ENCODE data around the gene SEPTIN6. TPM values are rescaled to one million over a fixed set of nuclear protein-coding genes. Genes with fewer than 3 reads are reported as not detected.

Gene SEPTIN6
- polyA plus RNA-seq, 1 of the 3 experiments (the other 2 are of a cell fraction), result 33.1 TPM

DNA sequence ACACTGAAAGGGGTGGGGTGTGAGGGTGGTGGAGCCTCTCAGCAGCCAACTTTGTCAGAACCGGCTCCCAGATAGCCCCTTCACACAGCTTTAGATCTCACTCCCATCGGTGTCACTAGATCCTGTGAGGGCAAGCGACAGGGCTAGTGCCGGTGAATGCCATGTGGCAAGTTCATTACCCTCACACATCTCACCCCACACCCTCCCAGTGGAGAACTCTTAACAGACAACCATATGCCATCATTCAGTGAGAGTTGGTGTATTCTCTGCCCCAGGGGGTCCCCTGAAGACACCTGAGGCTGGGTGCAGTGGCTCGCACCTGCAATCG is 15.3 kb downstream of the SEPTIN6 start:
- POLR2A ChIA-PET, result no interaction called here
- no peaks in the 10 kb centered on the region for H3F3A ChIP-seq (replicated peaks; ENCODE audit: insufficient read depth)
- no peak overlapping the region for H2AFZ ChIP-seq (ENCODE audit: low read depth)
- no peaks in the 10 kb centered on the region for H3K9me3 ChIP-seq
- H3K9ac ChIP-seq, result no peak overlapping the region
- peaks cover 6% of the 10 kb centered on the region; the same call in 1 of the 2 replicates for H3K27me3 ChIP-seq (ENCODE audit: insufficient read depth)
- no peaks in the 10 kb centered on the region for H3K36me3 ChIP-seq (replicated peaks in 1 of 2; ENCODE audit: control insufficient read depth in 1 of 2, insufficient read depth in 2 of 2, low read length in 1 of 2)
- peaks cover 5 to 23% of the 10 kb centered on the region in 2 experiments; a peak in 1 of 4 replicates for H3K4me1 ChIP-seq (ENCODE audit: control insufficient read depth in 1 of 2, insufficient read depth in 2 of 2, low read depth in 1 of 2, low read length in 1 of 2)
- DNase-seq, result no peak
- H3K27ac ChIP-seq (ENCODE audit: low read depth in 2 of 2, low read length in 1 of 2), result no peak overlapping the region
- CTCF ChIA-PET, result interaction anchor here (2.0 kb wide), 1 partner anchor 52 kb away, joined by 5 read pairs; no protein-coding TSS in a partner anchor
- H4K20me1 ChIP-seq (ENCODE audit: insufficient read depth), result no peaks in the 10 kb centered on the region
- no peaks in the 10 kb centered on the region for H3K79me2 ChIP-seq (ENCODE audit: insufficient read depth)
- no peak overlapping the region for H3K4me3 ChIP-seq (ENCODE audit: low read depth in 2 of 2, low read length in 1 of 2)
- H3K9me2 ChIP-seq, result no peaks in the 10 kb centered on the region
- WGBS (ENCODE audit: low lambda C conversion rate), result 59% methylated on average over 4 of the region's 6 CpGs
- TF ChIP-seq, protein P1, sequence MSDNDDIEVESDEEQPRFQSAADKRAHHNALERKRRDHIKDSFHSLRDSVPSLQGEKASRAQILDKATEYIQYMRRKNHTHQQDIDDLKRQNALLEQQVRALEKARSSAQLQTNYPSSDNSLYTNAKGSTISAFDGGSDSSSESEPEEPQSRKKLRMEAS (IDR thresholded peaks at IDR 0.05; ENCODE audit: low read depth), result no peak
- TF ChIP-seq EP300 (IDR thresholded peaks at IDR 0.05; ENCODE audit: borderline replicate concordance in 1 of 2, low read depth in 1 of 2, low read length in 1 of 2), result no peak
- TF ChIP-seq FOXM1 (IDR thresholded peaks at IDR 0.05; ENCODE audit: low read depth), result no peak
- no peak for TF ChIP-seq MEF2A (IDR thresholded peaks at IDR 0.05; ENCODE audit: borderline replicate concordance, low read depth)
- no peak for TF ChIP-seq TCF12 (IDR thresholded peaks at IDR 0.05)
- TF ChIP-seq RXRA (IDR thresholded peaks at IDR 0.05; ENCODE audit: borderline replicate concordance, low read depth), result no peak
- no peak overlapping the region for H3K4me2 ChIP-seq

DNA sequence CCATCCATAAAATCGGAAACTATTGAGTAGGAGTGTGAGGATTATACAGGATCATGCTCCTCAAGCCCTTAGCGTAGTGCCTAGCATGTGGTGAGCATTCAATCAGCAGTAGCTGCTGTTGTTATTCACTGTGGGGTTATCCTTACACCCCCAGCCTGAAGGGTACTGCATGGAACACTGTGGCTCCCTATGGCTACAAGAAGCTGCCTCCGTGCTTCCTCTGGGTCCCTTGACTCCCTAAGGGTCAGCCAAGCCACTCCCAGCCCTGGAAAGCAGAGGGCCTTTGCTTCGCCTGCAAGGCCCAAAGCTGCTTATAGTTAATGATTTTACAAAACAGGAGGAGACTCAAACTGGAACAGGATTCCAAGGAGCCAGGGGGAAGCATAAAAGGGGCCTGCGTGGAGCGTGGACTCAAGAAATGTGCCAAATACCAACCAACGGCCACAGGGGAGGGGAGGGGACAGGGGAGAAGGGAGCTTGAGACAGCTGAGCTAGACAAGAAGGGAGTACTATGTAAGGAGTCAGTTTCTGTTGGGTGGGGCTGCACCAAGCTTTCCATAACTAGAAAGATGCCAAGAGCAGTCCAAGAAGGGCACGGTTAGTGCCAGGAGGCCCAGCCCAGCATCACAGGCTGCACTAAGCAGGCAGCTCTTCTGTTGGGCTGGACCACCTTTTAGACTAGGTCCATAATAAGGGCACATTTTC is 15.9 kb downstream of the SEPTIN6 start:
- Histone ChIP-seq H3K27ac (ENCODE audit: low read depth in 2 of 2, low read length in 1 of 2) (no peak overlapping the region), H4K20me1 (ENCODE audit: insufficient read depth) (no peaks in the 10 kb centered on the region), H3K4me3 (ENCODE audit: low read depth in 2 of 2, low read length in 1 of 2) (no peak overlapping the region), H3K4me2 (no peak overlapping the region), H3K36me3 (replicated peaks in 1 of 2; ENCODE audit: control insufficient read depth in 1 of 2, insufficient read depth in 2 of 2, low read length in 1 of 2) (no peaks in the 10 kb centered on the region), H3K9me3 (no peaks in the 10 kb centered on the region), H3F3A (replicated peaks; ENCODE audit: insufficient read depth) (no peaks in the 10 kb centered on the region), H3K27me3 (ENCODE audit: insufficient read depth) (peaks cover 6% of the 10 kb centered on the region; the same call in 1 of the 2 replicates), H2AFZ (ENCODE audit: low read depth) (no peak overlapping the region), H3K79me2 (ENCODE audit: insufficient read depth) (no peaks in the 10 kb centered on the region), H3K9ac (no peak overlapping the region), H3K4me1 (ENCODE audit: control insufficient read depth in 1 of 2, insufficient read depth in 2 of 2, low read depth in 1 of 2, low read length in 1 of 2) (peaks cover 5 to 26% of the 10 kb centered on the region in 2 experiments; a peak in 1 of 4 replicates), H3K9me2 (no peaks in the 10 kb centered on the region)
- 46% methylated on average over 6 of the region's 8 CpGs for WGBS (ENCODE audit: low lambda C conversion rate)
- DNase-seq, result no peak
- ChIA-PET CTCF (interaction anchor here (0.6 to 2.4 kb wide), 3 partner anchors 8 to 52 kb away, joined by 3 to 9 read pairs (median 5); no protein-coding TSS in a partner anchor), POLR2A (interaction anchor here (0.6 kb wide), 1 partner anchor 58 kb away, joined by 5 read pairs; no protein-coding TSS in a partner anchor)
- TF ChIP-seq, protein P2, sequence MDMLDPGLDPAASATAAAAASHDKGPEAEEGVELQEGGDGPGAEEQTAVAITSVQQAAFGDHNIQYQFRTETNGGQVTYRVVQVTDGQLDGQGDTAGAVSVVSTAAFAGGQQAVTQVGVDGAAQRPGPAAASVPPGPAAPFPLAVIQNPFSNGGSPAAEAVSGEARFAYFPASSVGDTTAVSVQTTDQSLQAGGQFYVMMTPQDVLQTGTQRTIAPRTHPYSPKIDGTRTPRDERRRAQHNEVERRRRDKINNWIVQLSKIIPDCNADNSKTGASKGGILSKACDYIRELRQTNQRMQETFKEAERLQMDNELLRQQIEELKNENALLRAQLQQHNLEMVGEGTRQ (IDR thresholded peaks at IDR 0.05; ENCODE audit: borderline replicate concordance, low read depth, low read length), result no peak
- TF ChIP-seq RFX5 (IDR thresholded peaks at IDR 0.05; ENCODE audit: low read length) (no peak), RXRA (IDR thresholded peaks at IDR 0.05; ENCODE audit: borderline replicate concordance, low read depth) (no peak), FOXM1 (IDR thresholded peaks at IDR 0.05; ENCODE audit: low read depth) (no peak), NRF1 (IDR thresholded peaks at IDR 0.05; ENCODE audit: low read depth, low read length) (no peak), TEAD4 (IDR thresholded peaks at IDR 0.05; ENCODE audit: borderline replicate concordance, insufficient read depth) (no peak), GATA2 (CRISPR knock-in tag; IDR thresholded peaks at IDR 0.05) (no peak), SMC3 (IDR thresholded peaks at IDR 0.05; ENCODE audit: low read depth, low read length) (no peak), RCOR1 (IDR thresholded peaks at IDR 0.05; ENCODE audit: low read length) (no peak), EP300 (IDR thresholded peaks at IDR 0.05; ENCODE audit: borderline replicate concordance in 1 of 2, low read depth in 1 of 2, low read length in 1 of 2) (no peak), POLR2AphosphoS5 (IDR thresholded peaks at IDR 0.05; ENCODE audit: low read depth, low read length) (no peak), YY1 (IDR thresholded peaks at IDR 0.05; ENCODE audit: low read depth) (no peak)
- TF ChIP-seq, protein P3, sequence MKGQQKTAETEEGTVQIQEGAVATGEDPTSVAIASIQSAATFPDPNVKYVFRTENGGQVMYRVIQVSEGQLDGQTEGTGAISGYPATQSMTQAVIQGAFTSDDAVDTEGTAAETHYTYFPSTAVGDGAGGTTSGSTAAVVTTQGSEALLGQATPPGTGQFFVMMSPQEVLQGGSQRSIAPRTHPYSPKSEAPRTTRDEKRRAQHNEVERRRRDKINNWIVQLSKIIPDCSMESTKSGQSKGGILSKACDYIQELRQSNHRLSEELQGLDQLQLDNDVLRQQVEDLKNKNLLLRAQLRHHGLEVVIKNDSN (IDR thresholded peaks at IDR 0.05; ENCODE audit: borderline replicate concordance, low read depth), result no peak
- TF ChIP-seq, protein P4, sequence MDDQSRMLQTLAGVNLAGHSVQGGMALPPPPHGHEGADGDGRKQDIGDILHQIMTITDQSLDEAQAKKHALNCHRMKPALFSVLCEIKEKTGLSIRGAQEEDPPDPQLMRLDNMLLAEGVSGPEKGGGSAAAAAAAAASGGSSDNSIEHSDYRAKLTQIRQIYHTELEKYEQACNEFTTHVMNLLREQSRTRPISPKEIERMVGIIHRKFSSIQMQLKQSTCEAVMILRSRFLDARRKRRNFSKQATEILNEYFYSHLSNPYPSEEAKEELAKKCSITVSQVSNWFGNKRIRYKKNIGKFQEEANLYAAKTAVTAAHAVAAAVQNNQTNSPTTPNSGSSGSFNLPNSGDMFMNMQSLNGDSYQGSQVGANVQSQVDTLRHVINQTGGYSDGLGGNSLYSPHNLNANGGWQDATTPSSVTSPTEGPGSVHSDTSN (IDR thresholded peaks at IDR 0.05), result no peak
- TF ChIP-seq, protein P5, sequence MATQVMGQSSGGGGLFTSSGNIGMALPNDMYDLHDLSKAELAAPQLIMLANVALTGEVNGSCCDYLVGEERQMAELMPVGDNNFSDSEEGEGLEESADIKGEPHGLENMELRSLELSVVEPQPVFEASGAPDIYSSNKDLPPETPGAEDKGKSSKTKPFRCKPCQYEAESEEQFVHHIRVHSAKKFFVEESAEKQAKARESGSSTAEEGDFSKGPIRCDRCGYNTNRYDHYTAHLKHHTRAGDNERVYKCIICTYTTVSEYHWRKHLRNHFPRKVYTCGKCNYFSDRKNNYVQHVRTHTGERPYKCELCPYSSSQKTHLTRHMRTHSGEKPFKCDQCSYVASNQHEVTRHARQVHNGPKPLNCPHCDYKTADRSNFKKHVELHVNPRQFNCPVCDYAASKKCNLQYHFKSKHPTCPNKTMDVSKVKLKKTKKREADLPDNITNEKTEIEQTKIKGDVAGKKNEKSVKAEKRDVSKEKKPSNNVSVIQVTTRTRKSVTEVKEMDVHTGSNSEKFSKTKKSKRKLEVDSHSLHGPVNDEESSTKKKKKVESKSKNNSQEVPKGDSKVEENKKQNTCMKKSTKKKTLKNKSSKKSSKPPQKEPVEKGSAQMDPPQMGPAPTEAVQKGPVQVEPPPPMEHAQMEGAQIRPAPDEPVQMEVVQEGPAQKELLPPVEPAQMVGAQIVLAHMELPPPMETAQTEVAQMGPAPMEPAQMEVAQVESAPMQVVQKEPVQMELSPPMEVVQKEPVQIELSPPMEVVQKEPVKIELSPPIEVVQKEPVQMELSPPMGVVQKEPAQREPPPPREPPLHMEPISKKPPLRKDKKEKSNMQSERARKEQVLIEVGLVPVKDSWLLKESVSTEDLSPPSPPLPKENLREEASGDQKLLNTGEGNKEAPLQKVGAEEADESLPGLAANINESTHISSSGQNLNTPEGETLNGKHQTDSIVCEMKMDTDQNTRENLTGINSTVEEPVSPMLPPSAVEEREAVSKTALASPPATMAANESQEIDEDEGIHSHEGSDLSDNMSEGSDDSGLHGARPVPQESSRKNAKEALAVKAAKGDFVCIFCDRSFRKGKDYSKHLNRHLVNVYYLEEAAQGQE (IDR thresholded peaks at IDR 0.05; ENCODE audit: low read depth, low read length), result no peak
- TF ChIP-seq, protein P1 (IDR thresholded peaks at IDR 0.05; ENCODE audit: low read depth), result no peak

Data from SK-N-SH (cell line).